Smooth muscle cell of the brain vasculature (primary cell): ENCODE measurements around the gene LLCFC1.

Experiments
- DNase-seq: peaks from one replicate; pipeline ENCODE4 v3.0.0-alpha.2; 2012; ENCODE audit warnings: low read depth, low spot score

Gene LLCFC1

GRCh38 chr7:142910481-142910880 lies 28.8 kb upstream of the LLCFC1 start:
- DNase-seq = no peak

- no peak for DNase-seq
Observed at GRCh38 chr7:142913051-142913450, 26.2 kb upstream of the LLCFC1 start.

- no peak for DNase-seq
Observed at GRCh38 chr7:142913566-142913965, 25.7 kb upstream of the LLCFC1 start.

GRCh38 chr7:142914121-142914520 lies 25.2 kb upstream of the LLCFC1 start:
- no peak for DNase-seq

GRCh38 chr7:142915315-142915714 lies 24.0 kb upstream of the LLCFC1 start:
- DNase-seq = no peak

GRCh38 chr7:142916508-142916907 lies 22.8 kb upstream of the LLCFC1 start:
- no peak for DNase-seq

- no peak for DNase-seq
Observed at GRCh38 chr7:142917447-142917846, 21.8 kb upstream of the LLCFC1 start.

GRCh38 chr7:142918901-142919300 lies 20.4 kb upstream of the LLCFC1 start:
- DNase-seq = no peak

- no peak for DNase-seq
Observed at GRCh38 chr7:142919656-142920055, 19.6 kb upstream of the LLCFC1 start.

GRCh38 chr7:142923391-142923790 lies 15.9 kb upstream of the LLCFC1 start:
- no peak for DNase-seq

GRCh38 chr7:142925413-142925812 lies 13.9 kb upstream of the LLCFC1 start:
- DNase-seq = no peak

- DNase-seq = no peak
Observed at GRCh38 chr7:142927085-142927745, 12.1 kb upstream of the LLCFC1 start.

- no peak for DNase-seq
Observed at GRCh38 chr7:142927949-142928348, 11.3 kb upstream of the LLCFC1 start.

- no peak for DNase-seq
Observed at GRCh38 chr7:142930126-142930730, 9.1 kb upstream of the LLCFC1 start.

GRCh38 chr7:142932386-142933091 lies 6.7 kb upstream of the LLCFC1 start:
- no peak for DNase-seq

- no peak for DNase-seq
Observed at GRCh38 chr7:142933092-142933475, 6.2 kb upstream of the LLCFC1 start.

- DNase-seq = no peak
Observed at GRCh38 chr7:142933624-142934023, 5.7 kb upstream of the LLCFC1 start, which contains the start of gene TRPV5. TSS of gene TRPV5 (minus strand) at chr7:142933746. CDS start at chr7:142933459, 287 bp downstream.

- DNase-seq = no peak
Observed at GRCh38 chr7:142934056-142934455, 5.2 kb upstream of the LLCFC1 start.

- no peak for DNase-seq
Observed at GRCh38 chr7:142935941-142936565, 3.2 kb upstream of the LLCFC1 start.

GRCh38 chr7:142938611-142939010 lies 673 bp upstream of the LLCFC1 start:
- DNase-seq = no peak

- DNase-seq = no peak
Observed at GRCh38 chr7:142940966-142941535, 1.8 kb downstream of the LLCFC1 start.

- DNase-seq = no peak
Observed at GRCh38 chr7:142941541-142941940, 2.3 kb downstream of the LLCFC1 start.
